Measurements from ENCODE around the gene TNFRSF8.
"Not testable (repeated sequence)": the region's sequence is repeated elsewhere in the genome, so short reads cannot be mapped to it uniquely, and the experiment has no call there.

TNFRSF8 gene

DNA sequence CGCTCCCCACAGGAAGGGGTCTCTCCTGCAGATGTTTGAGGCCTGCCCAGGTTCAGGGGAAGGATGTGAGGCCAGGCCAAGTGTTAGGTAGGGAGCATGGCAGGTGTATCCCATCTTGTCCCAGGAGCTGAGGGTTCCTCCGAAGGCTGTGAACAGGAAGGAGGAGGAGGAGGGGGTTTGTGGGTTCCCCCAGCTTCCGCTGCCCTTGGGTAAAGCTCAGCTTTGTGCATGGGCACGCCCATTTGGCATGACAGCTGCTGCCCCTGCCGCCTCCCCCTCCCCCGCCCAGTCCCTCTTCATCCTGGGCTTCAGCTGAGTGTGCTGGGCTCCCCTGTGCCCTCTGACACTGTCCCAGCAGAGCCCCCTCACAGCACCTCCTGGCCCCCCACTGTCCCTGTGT lies 25.5 kb downstream of the TNFRSF8 start:
- DNase-seq: no peak

DNA sequence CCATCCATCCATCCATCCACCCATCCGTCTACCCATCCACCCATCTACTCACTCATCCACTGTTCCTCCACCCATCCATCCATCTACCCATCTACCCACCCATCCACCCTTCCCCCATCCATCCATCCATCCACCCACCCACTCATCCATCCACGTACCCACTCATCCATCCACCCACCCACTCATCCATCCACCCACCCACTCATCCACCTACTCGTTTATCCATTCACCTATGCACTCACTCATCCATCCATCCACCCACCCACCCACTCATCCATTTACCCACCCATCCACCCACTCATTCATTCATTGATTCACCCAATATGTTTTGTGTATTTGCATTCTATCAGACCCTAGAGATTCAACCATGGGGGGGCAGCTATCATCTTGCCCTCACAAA lies 27.2 kb downstream of the TNFRSF8 start:
- no peak for DNase-seq

DNA sequence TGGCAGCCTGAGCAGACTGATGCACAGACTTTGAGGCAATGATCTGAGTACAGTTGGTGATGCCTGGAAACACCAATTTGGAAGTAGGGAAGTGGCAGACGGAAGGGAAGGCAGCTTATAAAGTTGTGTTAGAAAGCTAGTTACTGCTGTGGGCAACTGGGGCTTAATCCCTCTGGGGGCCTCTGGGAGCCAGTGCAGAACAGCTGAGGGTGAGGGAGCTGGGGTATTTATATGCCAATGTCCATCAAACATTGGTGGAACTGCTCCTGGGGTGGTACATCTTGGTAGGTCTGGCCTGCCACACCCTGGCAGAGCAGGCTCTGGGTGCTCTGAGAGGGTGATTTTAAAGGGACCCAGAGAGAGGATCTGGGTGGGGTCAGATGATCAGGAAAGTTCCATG lies 28.1 kb downstream of the TNFRSF8 start:
- no peak for DNase-seq

DNA sequence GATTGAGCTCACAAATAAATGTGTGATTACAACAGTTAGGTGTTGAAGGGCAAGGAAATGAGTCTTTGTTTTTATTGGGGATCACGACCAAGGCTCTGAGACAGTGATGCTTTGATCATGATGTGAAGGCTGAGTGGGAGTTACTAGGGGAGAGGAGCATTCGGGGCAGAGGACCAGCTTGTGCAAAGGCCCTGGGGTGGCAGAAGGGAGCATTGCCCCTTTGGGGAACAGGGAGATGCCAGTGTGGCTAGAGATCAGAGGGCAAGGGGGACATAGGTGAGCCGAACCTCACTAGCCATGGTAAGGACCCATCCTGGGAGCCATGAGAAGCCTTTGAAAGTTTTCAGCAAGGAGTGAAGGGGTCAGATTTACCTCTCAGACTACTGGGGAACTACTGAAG lies 31.1 kb downstream of the TNFRSF8 start:
- DNase-seq: no peak

DNA sequence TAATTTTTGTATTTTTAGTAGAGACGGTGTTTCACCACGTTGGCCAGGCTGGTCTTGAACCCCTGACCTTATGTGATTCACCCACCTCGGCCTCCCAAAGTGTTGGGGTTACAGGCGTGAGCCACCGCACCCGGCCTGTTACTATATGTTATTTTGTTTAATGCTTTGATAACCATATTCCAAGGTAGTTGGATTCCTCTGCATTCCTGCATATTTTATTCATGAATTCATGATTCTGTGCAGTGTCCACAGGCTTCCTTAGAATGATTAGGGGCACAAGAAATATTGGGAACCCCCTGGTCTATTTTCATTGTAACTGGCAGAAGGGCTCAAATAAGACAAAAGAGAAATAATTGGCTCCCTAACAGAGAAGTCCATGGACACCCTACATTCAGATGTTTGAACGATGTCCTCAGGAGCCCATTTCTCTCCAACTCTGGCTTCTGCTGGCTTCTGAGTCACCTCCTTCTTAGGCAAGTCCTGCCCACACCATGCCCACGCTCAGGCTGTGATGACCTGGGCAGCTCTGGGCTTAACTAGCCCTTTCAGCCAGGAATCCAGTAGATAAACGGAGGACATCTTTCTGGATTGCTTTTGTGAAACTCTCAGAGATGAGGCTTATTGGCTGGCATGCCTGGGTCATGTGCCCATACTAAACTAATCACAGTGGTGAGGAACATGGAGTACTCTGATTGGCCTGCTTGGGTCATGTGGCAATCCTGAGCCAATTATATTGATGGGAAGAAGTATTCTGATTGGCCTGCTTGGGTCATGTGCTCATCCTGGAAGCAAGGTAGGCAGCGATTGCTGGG lies 32.6 kb downstream of the TNFRSF8 start:
- no peak for DNase-seq

DNA sequence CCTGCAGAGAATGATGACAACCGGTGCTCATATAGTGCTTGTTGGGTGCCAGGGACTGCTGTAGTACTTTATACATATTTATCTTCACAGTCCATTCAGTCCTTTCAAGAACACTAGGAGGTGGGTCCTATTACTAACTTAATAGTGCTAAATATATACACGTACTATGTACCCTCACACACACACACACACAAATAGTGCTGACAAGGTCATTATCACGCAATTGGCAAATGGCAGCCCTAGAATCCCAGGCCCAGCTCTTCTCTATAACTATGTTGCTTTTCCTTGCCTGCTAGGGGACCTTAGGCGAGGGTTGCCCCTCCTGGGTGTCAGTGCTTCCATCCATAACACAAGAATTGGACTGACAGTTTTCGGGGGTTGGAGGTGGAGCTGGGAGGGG lies 33.5 kb downstream of the TNFRSF8 start:
- DNase-seq: no peak

DNA sequence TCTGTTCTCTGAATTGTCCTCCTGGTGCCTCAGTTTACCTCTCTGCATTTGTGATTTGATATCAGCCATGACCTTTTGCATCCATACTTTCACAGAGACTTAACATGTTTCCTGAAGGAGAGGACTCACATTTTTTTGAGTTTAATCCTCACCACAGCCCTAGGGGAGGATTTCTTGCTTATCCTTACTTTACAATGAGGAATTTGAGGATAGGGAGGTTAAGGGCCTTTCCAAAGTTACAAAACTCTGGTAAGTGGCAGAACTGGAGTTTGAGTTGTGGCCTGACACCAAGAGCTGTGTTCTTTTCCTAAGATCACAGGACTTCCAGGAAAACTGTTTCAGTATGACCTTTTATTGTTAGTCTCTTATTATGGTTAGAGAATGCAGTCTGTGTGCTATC lies 34.2 kb downstream of the TNFRSF8 start:
- no peak for DNase-seq

DNA sequence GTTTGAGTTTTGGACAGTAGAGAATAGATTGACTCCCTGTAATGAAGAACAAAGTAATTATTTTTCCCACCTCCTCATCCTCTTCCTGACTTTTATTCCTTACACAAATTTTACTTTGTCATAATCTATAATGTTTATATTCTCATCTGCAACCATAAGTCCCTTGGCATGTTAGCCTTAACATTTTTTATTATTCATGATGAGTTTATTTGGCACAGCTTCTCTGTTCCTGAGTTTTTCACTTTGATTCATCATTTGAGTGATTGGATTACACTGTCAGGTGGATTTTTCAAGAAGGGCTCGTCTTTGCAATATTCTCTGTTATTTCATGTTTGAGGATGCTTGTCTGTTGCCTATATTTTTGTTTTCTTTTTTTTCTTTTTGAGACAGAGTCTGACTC lies 35.7 kb downstream of the TNFRSF8 start:
- no peak for DNase-seq

DNA sequence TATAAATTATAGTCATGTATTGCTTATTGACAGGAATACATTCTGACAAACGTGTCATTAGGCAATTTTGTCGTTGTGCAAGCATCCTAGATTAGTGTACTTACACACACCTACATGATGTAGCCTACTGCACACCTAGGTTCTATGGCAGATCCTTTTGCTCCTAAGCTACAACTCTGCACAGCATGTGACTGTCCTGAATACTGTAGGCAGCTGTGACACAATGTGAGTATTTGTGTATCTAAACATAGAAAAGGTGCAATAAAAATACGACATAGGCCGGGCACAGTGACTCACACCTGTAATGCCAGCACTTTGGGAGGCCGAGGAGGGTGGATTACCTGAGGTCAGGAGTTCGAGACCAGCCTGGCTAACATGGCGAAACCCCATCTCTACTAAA lies 36.5 kb downstream of the TNFRSF8 start:
- DNase-seq: no peak

DNA sequence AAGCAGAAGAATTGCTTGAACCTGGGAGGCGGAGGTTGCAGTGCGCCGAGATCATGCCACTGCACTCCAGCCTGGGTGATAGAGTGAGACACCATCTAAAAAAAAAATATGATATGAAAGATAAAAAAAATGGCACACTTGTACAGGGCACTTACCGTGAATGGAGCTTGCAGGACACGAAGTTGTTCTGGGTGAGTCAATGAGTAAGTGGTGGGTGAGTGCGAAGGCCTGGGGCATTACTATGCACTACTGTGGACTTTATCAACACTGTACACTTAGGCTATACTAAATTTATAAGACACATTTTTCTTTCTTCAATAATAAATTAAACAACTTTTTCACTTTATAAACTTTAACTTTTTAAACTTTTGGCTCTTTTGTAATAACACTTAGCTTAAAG lies 37.0 kb downstream of the TNFRSF8 start:
- DNase-seq: no peak

DNA sequence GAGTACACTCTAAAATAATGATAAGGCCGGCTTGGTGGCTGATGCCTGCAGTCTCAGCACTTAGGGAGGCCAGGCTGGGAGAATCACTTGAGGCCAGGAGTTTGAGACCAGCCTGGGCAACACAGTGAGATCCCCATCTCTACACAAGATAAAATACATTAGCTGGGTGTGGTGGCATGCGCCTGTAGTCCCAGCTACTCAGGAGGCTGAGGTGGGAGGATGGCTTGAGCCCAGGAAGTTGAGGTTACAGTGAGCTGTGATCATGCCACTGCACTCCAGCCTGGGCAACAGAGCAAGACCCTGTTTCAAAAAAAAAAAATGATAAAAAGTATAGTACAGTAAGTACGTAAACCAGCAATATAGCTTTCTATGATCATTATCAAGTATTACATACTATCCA lies 38.0 kb downstream of the TNFRSF8 start:
- DNase-seq: not testable (repeated sequence)

DNA sequence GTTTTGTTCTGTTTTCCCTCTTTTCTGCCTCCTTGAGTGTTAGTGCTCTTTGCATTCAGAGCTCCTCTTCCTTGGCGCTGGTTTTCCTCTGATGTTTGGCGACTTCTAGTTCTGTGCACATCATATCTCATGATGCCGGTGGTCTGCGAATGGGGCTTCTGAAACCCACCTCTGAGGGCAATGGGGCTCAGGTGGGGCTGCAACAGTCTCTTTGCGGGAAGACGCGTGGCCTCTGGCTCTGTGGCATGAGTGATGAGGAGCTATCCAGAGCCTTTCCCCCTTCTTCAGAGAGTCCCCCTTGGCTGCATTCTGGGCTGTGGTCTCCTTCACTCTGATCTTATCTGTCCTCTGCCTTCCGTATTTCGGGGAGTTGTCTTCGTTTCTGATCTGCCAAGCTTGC lies 39.0 kb downstream of the TNFRSF8 start:
- DNase-seq: no peak

DNA sequence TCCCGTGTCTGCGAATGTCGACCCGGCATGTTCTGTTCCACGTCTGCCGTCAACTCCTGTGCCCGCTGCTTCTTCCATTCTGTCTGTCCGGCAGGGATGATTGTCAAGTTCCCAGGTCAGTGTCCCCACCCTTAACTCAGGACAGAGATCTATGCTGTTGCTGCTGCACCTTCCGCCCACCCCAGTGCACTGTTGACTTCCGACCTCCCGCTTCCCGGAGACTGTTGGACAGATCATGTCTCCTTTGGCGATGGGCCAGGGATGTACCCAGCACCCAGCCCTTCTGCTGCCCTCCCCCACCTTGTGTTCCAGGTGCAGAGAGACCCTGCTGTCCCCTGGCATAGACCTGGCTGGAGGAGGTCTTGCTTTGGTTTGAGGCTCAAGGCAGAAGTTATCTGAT lies 41.3 kb downstream of the TNFRSF8 start:
- no peak for DNase-seq

DNA sequence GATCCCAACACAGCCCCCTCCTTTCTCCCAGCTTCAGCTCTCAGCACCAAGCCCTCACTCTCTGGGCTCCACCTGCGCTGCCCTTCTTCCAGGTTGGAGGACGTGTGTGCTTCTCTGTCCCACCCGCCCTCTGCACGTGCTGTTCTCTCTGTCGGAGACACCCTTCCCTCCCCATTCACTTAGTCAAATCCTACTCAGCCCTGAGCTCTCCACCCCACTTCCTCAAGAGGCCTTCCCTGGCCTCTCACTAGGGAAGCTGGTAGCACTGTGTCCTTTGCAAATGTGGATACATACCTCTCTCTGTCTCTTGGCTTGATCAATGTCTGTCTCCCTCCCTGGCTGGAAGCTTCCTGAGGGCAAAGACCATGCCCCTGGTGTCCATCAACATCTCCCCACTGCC lies 43.0 kb downstream of the TNFRSF8 start:
- DNase-seq: no peak

DNA sequence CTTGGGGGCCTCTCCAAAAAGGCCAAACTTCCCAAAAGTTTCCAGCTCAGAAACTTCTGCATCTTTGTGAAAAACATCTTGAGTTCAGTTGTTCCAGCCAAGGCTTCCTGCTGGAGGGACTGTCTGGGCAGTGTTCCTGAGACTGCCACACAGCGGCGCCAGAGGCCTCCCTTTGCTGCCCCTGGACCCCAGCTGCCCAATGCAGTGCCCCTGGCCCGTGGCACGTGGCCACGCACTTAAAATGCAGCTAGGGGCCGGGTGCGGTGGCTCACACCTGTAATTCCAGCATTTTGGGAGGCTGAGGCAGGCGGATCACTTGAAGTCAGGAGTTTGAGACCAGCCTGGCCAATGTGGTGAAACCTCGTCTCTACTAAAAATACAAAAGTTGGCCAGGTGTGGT lies 43.8 kb downstream of the TNFRSF8 start:
- not testable (repeated sequence) for DNase-seq

DNA sequence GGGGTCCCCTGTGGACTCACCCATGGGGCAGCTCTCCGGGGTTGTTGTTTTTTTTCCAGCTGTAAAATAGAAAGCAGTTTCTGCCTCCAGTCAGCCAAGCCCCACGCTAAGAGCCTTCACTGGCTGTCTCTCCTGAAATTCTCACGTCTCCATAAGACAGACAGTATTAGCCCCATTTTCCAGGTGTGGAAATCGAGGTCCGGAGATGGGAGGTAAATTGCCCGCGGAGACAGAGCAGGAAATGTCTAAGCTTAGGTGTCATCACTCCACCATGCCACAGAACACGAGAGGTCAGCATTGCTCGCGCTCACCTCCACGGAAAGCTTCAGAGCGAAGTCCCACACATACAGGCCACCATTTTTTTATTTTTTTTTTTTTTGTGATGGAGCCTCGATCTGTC lies 44.6 kb downstream of the TNFRSF8 start:
- DNase-seq: no peak

DNA sequence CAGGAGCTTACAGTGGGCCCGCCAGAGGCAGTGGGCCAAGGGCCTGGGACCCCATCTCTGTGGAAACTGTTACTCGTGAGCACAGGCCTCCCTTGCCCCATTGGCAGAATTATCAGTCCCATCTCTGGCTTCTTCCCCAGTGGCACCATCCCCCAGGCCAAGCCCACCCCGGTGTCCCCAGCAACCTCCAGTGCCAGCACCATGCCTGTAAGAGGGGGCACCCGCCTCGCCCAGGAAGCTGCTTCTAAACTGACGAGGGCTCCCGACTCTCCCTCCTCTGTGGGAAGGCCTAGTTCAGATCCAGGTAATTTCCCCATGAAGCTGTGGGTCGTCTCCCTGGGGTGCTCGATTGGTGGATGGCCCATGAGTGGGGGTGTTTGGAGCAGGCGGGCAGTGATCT lies 46.8 kb downstream of the TNFRSF8 start:
- no peak for DNase-seq

DNA sequence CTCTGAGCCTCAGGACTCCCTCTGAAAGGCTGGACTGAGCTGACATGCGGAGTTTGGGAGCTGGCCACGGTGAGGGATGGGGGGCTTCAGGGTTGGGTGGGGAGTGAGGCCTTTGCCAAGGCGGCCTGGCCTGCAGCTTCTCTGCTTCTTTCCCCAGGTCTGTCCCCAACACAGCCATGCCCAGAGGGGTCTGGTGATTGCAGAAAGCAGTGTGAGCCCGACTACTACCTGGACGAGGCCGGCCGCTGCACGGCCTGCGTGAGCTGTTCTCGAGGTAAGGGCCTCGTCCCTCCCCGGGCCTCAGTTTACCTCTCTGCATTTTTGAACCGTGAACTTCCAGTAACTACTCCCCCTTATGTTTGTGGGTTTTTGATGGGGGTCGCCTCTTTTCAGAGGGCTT lies 48.6 kb downstream of the TNFRSF8 start:
- no peak for DNase-seq

DNA sequence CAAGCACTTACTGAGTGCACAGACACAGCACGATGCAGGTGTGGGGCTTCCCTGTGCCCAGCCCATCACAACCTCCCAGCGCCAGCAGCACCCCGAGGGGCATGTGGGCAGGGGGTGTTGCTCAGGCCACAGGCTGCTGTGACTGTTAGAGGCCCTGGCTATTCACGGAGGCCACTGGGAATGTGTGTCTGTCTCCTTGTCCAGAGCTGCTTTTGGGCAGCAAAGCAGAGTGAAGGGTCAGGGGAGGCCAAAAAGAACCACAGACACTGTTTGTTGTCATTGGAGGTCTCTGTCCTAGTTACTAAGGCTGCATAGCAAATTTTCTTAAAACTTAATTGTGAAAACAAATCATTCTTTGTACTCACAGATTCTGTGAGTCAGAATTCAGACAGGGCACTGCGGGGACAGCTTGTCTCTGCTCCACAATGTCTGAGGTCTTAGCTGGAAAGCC lies 49.6 kb downstream of the TNFRSF8 start:
- no peak for DNase-seq

DNA sequence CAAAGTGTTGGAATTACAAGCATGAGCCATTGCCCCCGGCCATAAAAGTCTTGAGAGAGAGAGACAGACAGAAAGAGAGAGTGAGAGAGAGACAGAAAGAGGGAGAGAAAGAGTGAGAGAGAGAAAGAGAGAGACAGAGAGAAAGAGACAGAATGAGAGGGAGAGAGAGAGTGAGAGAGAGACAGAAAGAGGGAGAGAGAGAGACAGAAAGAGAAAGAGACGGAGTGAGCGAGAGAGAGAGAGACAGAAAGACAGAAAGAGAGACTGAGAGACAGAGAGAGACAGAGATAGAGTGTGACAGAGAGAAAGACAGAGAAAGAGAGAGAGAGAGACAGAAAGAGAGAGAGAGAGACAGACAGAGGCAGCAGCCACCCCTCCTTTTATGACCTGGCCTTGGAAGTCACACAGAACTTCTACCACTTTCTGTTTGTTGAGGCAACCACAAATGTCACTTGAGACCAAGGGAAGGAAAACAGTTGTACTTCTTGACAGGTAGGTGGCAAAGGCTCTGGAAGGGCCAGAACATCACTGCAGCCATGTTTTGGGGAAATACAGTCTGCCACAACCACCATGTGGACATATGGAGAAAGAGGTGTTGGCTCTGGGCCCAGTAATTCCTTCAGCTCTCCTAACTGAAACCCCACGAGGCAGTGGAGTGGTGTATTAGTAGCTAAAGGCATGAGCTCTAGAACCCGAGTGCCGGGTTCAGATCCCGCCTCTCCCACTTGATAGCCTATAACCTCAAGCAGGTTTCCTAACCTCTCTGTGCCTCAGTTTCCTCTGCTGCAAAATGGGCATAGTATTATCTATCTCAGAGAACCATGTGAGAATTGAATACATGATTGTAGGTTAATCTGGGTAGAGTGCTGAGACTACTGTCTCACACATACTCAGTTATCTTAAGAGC lies 50.6 kb downstream of the TNFRSF8 start:
- DNase-seq: no peak

DNA sequence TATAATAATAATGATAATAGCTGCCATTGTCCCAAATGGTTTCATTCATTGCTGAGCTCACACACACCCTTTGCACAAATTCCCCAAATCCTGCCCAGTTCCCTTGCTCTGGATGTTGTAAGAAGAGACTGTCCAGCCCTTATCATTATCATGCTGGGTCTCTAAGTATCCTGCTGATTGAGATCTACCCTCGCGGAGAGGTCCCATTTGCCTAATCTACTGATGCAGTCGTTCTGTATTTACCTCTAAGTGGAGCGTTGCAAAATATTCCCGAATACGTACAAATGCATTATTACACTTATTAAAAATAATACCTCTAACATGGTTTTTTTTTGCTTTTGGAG lies 51.2 kb downstream of the TNFRSF8 start:
- DNase-seq: no peak

DNA sequence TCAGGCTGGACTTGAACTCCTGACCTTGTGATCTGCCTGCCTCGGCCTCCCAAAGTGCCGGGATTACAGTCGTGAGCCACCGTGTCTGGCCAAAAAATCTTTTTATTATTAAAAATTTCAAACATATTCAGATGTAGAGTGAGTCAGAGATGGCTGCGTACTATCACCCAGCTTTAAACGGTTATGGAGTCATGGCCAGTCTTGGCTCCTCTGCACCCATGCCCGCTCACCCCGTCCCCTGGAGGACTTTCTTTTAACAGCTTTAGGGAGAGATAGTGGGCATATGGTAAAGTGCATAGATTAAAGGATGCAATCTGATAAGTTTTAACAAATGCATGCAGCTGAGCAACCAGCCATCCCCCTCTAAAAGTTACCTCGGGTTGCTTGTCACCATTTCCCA lies 51.8 kb downstream of the TNFRSF8 start:
- DNase-seq: no peak

DNA sequence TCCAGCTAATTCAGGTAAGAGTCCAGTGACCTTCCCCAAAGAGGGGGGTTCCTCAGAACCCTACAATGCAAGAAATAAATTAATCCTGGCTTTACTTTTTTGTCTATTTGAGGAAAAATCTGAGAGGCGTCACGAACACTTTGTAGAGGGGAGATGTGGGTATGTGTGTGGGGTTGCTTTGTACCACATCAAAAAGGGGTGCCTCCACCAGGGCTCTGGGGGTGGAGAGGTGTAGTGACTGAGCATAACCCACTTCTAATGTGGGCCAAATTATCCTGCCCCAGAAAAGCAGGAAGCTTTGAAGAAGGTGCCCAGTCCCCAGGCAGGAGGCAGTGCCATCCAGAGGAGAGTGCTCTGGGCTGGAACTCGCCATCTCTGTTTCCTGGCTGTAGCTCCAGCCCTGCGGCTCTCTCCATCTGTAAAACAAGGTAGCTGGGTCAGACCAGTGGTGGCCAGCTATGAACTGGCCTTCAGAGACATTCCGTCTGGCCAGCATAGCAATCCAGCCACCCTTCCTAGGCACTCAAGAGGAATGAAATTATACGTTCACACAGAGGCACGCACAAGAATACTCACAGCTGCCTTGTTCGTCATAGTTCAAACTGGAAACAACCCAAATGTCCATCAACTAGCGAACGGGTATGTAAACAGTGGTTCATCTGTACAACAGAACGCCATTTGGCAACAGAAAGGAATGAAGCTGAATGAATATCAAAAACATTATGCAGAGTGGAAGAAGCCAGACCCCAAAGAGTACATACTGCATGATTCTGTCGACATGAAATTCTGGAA lies 58.3 kb downstream of the TNFRSF8 start:
- DNase-seq: no peak

Measured in GOT3 (cell line).